Hematopoietic multipotent progenitor cell (in vitro differentiated cells): Measurements from ENCODE around the gene KLHL1. TPM values are rescaled to one million over a fixed set of nuclear protein-coding genes. Genes with fewer than 3 reads are reported as not detected.

Experiments
- DNase-seq, 3 donors: peaks; one replicate each; pipeline ENCODE4 v3.0.0-alpha.2; 2011 to 2015; ENCODE audit warnings: low read depth in 2 of 3, low spot score in 2 of 3
- total RNA-seq: library from RNA; depleted of rRNA; stranded (reverse); fragments of >200 nt; gene quantifications from one replicate; pipeline ENCODE4 v1.2.3, GENCODE V29; 2012

Gene KLHL1
- total RNA-seq, 1 donor: not detected

DNA sequence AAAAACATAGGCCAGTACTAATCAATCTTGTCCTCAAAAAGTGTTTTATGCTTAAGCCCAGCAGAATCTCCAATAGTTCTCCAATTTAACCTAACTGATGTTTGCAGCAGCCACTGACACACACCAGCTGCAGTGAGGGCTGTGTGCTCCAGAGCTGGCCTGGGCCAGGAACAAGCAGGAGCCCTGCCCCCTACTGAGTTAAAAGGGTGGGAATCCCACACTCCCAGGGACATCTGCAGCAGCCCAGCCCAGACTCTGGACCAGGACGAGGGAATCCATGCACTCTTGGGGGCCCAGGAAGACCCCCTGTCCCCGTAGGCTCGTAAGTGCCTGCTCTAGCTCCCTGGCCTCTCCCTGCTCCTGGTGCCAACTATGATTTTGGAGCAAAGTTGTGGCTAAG, 92.1 kb downstream of the KLHL1 start:
- no peak for DNase-seq

DNA sequence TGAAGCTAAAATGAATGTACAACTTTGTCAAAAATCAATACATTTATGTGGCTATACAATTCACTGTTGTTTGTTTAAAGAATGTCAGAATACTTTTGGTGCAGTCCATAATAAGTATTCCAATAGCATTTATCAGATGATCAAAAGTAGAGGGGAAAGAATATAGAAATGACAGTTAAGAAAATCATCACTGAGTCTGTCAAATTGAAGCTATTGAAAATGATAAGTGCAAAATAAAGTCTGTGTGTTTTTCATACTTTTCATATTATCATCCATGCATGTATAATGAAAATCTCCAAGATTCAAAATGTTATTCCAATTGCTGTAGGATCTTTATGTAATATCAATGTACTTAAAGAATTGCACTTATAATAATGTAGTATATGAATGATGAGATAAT, 93.9 kb downstream of the KLHL1 start:
- DNase-seq: no peak

DNA sequence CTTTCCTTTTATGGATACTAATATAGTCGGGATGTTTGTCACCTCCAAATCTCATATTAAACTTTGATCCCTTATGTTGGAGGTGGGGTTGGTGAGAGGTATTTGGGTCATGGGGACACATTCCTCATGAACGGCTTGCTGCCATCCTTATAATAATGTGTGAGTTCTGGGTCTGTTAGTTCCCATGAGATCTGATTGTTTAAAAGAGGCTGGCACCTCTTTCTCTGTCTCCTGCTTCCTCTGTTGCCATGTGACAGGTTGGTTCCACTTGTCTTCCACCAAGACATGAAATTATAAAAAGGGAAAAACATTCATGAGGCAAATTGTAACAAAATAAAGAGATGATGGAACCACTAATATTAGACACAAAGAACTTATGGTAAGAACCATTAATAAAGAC, 108.4 kb downstream of the KLHL1 start:
- DNase-seq: peak in 1 of 3 donors; percentile 1

DNA sequence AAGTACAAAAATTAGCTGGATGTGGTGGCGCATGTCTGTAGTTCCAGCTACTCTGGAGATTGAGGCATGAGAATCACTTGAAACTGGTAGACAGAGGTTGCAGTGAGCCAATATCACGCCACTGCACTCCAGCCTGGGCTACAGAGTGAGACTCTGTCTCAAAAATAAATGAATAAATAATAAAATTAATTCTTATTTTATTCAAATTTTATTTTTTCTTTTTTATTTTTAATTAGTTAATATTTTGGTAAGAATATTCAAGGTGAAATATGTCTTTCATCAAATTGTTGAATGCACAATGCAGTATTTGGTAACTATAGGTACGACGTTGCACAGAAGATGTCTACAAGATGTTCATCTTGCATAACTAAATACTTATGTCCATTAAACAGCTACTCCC, 111.2 kb downstream of the KLHL1 start:
- DNase-seq: no peak

DNA sequence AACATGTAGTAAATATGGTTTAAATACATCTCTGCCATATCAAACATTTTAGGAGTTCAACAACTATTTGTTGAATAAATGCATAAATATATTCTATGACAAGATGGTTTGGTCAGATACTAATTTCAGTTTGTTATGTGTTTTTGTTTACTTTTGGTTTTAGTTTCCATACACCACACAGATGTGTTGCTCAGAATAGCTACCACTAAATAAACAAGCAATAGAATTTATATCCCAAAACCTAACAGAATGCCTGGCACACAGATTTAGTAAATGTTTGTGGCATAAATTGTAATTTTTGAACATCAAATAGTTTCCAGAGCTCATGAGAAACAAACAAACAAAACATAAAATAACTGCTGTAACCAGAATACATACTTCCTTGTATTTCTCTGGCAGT, 127.5 kb downstream of the KLHL1 start:
- no peak for DNase-seq

DNA sequence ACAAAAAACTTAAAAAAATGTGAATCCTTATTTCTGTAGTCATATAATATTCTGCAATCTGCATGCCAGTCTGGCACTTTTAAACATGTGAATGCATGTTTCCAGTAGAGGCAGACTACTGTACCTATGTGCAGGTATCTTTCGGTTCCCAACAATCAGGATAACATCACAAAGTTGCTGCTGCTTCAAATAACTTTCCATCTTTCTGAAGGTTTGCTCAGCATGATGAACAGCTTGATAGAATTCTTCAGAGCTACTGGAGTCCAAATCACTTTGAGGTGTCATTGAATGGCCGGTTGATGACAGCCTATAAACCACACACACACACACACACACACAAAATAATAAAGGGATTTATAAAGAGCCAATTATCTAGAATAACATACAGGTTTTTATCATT, 132.8 kb downstream of the KLHL1 start:
- DNase-seq: no peak

DNA sequence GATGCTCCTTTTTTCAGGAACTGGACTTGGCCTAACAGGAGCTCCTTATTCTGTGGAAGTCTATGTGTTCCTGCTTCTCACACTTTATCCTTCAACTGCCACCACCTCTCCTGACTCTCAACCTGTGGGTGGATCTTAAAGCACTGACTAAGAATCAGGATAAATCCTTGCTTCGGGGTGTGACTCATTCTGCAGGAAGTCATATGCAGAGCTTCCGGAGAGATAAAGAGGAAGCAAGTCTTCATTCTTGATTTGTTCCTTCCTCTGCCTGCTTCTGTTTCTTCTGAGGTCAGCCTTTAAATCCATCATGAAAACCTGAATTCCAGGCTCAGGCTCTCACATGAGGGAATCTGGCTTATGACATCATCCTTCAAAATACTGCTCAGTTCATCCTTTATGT, 137.7 kb downstream of the KLHL1 start:
- peak in 2 of 3 donors; percentile 70 to 71 for DNase-seq

DNA sequence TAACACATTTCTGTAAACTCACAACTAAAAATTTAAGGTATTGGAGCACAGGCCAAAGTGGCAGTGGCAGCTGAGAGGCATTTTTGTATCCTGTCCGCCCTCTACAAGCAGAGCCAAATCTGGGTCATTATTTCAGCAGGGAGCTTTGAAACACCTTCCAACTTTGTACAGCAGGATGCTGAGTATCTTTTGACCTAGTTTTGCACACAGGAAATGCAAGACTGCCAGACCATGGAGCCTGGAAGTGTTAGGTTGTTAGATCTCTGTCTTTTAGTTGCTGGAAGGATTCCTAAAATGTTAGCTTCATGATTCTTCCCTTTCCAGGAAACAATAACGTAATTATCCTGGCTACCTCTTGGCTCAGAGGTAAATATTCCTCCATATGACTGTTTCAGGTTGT, 149.2 kb downstream of the KLHL1 start:
- DNase-seq: no peak

DNA sequence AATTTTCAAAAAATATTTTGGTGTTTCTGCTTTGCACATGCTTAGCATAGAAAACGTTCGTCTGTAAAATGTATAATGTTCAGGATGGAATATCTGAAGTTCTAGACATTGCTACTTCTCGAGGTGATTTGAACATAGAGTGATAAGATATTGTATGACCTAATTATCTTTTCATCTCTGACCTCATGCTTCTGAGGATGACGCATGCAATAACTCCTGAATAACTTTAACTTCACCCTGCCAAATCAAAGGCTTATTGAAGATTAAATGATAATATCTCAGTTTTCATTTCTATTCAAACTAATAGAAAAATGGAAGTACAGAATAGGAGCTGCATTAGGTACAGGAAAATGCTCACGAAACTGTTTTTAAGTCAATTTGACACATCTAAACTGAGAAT, 151.4 kb downstream of the KLHL1 start:
- DNase-seq: no peak

DNA sequence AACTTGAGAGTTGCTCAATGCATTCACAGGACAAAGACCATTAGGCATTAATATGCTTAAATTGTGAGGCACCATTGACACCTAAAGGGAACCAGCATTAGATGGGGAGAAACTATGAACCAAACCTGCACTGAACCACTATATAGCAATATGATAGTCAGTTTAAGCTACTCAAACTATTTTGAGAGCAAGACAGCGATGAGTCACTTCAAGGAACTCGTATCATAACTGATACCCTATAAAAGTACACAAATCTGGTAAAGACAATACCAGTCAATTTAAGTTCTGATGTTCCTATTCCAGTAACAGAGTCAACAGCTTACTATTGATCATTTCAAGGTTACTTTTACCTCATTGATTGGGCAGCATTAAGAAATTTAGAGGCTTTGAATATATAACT, 151.9 kb downstream of the KLHL1 start:
- DNase-seq: no peak

DNA sequence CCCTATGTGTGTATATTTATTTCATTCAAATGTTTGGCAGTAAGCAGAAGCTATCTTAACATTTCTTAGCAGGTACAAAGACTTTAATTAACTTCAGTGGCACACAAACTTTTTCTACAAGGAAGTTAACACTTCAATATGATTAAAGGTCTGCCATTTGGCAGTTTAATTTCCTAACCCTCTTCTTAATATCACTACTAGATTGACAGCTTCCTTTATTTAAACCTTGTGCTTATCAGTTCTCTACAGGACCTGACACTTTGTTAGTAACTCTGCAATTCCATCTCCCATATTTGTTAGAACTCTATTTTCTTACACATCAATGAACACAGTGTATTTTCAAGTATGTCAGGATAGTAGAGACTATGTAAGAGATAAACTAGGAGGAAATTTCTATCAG, 153.0 kb downstream of the KLHL1 start:
- DNase-seq: peak in 2 of 3 donors; percentile 5 to 56

DNA sequence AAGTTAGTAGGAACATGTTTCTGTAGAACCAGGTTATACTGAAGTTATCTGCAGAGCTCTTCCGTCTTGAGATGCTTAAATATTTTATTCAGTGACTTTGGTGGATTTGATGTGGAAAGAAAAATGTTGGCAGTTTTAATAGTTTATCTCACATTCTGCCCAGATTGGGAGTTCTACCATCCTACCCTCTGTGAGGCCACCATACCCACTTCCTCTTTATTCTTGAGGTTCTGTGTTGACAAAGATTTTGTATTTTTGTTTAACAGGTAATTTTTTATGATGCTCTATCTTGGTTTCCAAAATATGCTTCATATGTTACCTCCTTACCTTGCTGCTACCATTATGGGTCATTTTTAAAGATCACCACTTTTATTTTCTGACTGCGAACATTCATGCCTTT, 156.8 kb downstream of the KLHL1 start:
- DNase-seq: peak in 1 of 3 donors; percentile 5

DNA sequence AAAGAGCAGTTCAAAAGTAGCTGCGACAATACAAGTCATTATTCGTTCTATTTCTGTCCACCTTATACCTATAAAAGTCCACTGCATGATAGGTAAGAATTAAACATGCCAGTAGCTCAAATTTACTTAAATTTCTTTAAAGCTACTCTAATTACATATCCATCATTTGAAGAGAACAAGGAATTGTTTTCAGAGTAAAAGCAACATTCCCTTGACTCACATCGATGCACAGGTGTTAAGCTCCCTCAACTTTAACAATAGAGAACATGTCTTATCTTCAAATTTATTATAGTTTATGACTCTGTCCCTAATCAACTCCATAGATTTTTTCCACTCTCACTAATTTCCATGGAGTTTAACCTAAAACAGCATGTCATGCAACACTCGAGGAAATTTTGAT, 158.1 kb downstream of the KLHL1 start:
- DNase-seq: no peak

DNA sequence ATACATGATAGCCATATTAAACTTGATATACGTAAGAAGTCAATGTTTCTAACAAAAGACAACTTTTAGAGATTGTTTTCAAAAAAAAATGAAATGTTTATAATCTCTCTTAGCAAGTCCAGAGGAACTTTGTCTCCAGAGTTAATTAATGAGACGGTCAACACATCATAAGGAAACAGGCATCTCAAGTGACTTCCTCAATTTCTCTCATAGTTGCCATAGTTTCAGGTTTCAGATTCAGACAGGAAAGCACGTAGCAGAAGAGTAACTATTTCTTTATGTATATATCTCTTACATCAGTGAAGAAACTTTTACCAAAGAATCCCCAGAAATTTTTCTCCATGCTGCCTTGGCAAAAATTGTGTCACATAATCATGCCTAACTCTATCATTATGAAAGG, 160.2 kb downstream of the KLHL1 start:
- peak in 2 of 3 donors; percentile 59 to 91 for DNase-seq

DNA sequence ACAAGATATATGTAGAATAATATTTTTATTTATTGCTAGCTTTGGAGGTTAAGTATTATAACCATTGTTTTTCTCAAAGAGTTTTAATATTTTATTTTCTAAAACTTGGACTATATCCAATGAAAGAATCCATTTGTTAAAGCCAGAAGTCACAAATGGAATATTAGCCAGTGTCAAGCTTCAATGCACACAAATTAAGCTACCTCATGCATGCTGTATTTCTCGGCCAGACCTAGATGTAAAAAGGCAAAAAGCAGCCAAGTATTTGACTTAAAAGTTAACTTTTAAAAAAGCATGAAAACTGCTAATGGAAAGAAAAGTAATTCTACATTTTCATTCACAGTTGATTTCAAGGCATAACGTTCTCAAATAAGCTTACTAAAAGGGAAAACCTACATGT, 160.7 kb downstream of the KLHL1 start:
- peak in 1 of 3 donors; percentile 2 for DNase-seq

DNA sequence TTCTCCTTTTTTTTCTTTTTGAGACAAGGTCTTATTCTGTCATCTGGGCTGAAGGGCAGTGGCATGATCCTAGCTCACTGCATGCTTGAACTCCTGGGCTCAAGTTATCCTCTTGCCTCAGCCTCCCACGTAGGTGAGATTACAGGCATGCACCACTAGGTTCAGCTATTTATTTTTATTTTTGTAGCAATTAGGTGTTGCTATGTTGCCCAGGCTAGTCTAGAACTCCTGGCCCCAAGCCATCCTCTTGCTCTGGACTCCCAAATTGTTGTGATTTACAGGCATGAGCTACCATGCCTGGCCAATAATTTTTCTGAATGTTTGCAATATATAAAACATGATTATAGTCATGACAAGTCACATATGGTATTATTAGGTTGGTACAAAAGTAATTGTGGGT, 161.7 kb downstream of the KLHL1 start:
- no peak for DNase-seq

DNA sequence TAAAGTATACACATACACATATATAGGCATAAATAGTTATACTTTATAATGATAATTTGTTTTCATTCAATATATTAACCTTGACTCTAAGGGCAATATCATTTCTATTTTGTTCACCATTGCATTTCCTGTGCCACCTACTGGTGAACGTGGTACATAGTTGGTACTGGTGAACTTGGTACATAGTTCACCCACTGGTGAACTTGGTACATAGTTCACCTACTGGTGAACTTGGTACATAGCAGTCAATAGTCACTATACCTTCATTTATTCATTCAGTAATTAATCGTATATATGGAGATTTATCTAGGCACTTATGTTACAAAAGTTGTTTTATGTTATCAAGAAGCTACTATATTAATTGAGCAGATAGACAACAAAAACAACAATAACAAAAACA, 173.2 kb downstream of the KLHL1 start:
- peak in 2 of 3 donors; percentile 7 to 14 for DNase-seq

DNA sequence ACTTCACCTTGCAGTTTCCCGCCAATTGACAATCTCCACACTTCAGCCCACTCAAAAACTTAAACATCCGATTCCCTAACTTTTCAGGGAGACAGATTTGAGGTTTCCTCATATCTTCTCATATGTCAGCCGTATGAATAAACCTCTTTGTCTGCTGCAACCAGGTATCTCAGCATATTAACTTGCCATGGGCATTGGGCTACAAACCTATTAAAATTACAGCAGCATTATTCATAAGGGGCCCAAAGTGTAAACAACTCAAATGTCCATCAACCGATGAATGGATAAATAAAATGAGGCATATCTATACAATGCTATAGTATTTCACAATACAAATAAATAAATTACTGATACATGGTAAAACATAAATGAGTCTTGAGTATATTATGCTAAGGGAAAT, 180.0 kb downstream of the KLHL1 start:
- no peak for DNase-seq

DNA sequence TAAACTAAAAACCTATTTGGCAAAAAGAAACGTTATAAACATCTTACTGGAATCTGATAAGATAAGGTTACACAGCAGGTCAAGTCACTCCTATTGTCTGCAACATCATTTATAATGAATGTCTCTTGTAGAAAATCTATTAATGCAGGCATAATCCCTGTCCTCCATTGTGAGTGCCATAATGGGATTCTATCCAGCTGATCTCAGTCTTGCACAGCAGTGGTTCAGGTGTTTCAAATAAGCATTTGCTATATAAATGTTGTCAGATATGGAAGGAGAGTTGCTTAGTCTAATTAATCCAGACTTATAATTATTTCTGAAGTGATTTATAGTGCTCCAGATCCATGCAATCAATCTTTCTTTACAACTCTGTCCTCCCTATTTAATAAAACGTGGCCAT, 187.1 kb downstream of the KLHL1 start:
- DNase-seq: no peak

DNA sequence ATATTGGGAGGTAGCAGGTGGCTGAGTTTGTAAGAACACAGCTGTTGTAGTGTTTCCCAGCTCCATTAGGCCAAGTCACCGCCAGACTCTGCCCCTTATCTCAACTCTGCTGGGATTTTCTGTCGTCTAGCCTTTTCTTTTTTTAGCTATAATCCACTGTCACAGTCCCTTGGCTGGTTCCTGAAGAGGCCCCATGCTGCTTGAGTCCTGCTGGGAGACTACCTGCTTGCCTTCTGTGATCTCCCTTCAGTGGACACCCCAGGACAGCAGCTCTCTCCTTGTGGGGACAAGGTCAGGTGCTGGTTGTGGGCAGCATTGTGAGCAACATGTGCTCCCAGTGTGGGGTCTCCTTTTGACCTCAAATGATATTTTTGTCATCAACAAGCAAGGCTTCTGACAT, 195.6 kb downstream of the KLHL1 start:
- DNase-seq: no peak

DNA sequence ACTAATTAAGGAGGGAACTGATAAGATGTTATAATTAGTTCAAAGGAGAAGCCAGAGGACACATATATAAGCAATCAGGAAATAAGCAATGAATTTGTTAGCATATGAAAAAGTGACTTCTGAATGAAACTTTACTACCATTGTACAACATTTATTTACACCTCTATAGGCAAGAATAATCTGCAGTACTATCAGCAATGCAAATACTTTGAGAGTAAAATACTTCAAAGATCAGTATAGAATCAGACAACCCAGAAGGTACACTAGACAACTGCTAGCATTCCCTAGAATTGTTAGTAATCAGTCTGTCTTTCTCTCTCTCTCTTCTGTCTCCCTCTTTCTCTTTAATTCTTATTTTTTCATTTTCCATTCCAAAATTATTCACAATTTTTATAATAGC, 197.5 kb downstream of the KLHL1 start:
- no peak for DNase-seq

DNA sequence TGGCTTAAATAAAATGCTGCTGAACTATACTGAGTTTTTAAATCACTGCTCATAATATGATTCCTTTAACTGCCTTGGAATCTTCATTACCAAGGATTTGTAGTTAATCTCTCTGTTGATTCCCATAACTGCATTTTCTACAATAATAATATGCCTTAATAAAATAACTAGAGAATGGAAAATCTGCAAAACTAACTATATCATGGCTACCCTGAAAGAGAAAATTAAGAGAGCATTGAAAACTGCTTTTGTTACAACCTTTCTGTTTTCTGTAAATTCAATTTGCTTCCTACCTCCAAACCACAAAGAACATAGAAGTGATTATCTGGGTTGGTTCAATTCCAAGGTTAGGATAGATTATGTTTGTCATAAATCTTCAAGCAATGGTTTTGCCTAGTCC, 203.5 kb downstream of the KLHL1 start:
- no peak for DNase-seq

DNA sequence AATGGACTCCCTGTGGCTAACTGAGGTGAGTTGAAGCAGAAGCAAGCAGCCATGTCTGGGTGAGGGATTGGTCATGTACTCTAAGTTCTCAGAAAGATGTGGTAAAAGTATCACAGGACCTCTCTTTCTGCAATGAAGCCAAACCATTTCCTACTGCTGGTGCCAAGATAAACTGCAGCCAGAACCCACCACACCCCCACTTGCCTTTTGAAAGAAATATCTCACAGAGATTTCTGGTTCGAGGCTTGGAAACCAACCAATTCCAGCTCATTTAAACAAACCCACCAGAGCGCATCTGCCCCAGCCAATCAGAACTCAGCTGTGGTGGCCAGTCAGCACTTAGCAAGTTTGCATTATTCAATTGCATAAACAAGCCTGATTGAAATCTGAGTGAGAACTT, 205.2 kb downstream of the KLHL1 start:
- DNase-seq: peak in 1 of 3 donors; percentile 2

DNA sequence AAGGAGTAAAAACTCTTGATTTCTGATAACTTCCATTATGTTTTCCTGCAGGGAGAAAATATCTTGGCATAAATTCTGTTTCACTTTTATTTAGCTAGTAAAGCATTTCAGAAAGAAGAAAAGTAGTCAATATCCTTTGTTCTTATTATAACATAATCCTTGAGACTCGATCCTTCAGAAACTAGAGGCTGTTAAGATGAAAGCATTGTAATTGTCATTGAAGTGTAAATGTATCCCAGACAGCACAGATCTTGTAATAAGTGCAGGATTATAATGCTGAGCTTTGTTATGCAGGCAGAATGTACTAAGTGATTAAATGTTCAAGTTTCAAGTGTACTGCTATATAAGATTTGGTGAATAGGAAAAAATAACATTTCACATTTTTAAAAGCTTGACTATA, 225.8 kb downstream of the KLHL1 start:
- DNase-seq: no peak
